K562 (cell line): ENCODE data around the gene KIF19. TPM values are rescaled to one million over a fixed set of nuclear protein-coding genes. Genes with fewer than 3 reads are reported as not detected.
A peak's percentile ranks its signal among the peaks of the same experiment; 100 is the strongest.

Source experiments
- ARID1B ChIP-seq: fragments of 450-650 bp; IDR thresholded peaks from 2 replicates; pipeline ENCODE4 v1.6.1; 2016; ENCODE audit warnings: antibody characterized with exemption, mild to moderate bottlenecking, inconsistent platforms
- ATF3 ChIP-seq, 2 experiments: fragments of 450-650 bp in 1 of 2; sonication (generic) in 1 of 2; formaldehyde crosslinking in 1 of 2; IDR thresholded peaks in 1 of 2; conservative IDR thresholded peaks in 1 of 2; 2 replicates each; pipeline versions ENCODE4 v1.6.1 to v1.8.1; 2016 to 2023; ENCODE audit warnings: mild to moderate bottlenecking in 2 of 2, moderate library complexity in 2 of 2, inconsistent platforms in 1 of 2, missing genetic modification reagents in 1 of 2
- E2F5 ChIP-seq: sonication (generic); formaldehyde crosslinking; IDR thresholded peaks from 2 replicates; pipeline ENCODE4 v1.8.0; 2022; ENCODE audit warnings: mild to moderate bottlenecking, missing genetic modification reagents
- ELK1 ChIP-seq: sonication (generic); formaldehyde crosslinking; IDR thresholded peaks from 2 replicates; pipeline ENCODE4 v1.8.1; 2022; ENCODE audit warnings: missing genetic modification reagents
- ESRRA ChIP-seq: fragments of 450-650 bp; IDR thresholded peaks from 2 replicates; pipeline ENCODE4 v1.6.1; 2014; ENCODE audit warnings: low read depth, mild to moderate bottlenecking, moderate library complexity, borderline replicate concordance
- FOXP1 ChIP-seq: sonication (generic); formaldehyde crosslinking; IDR thresholded peaks from 2 replicates; pipeline ENCODE4 v1.8.0; 2022; ENCODE audit warnings: mild to moderate bottlenecking, missing genetic modification reagents
- KDM4B ChIP-seq, 2 experiments: fragments of 450-650 bp in 1 of 2; sonication (generic) in 1 of 2; IDR thresholded peaks; 2 replicates each; pipeline ENCODE4 v1.6.1; 2016 to 2017; ENCODE audit warnings: borderline replicate concordance in 2 of 2, antibody characterized with exemption in 1 of 2, low read depth in 1 of 2, mild to moderate bottlenecking in 1 of 2
- KLF13 ChIP-seq: fragments of 450-650 bp; IDR thresholded peaks from 2 replicates; pipeline ENCODE4 v1.6.1; 2016; ENCODE audit warnings: missing genetic modification characterization, low read depth, mild to moderate bottlenecking, missing compliant biosample characterization, moderate library complexity, borderline replicate concordance
- LEF1 ChIP-seq: fragments of 450-650 bp; IDR thresholded peaks from 2 replicates; pipeline ENCODE4 v1.6.1; 2016; ENCODE audit warnings: mild to moderate bottlenecking
- MED1 ChIP-seq: sonication (generic); formaldehyde crosslinking; IDR thresholded peaks from 2 replicates; pipeline ENCODE4 v1.8.1; 2023; ENCODE audit warnings: missing genetic modification reagents, borderline replicate concordance
- NCOA1 ChIP-seq: fragments of 450-650 bp; IDR thresholded peaks from 2 replicates; pipeline ENCODE4 v1.6.1; 2016; ENCODE audit warnings: low read depth
- NCOA4 ChIP-seq: fragments of 450-650 bp; IDR thresholded peaks from 2 replicates; pipeline ENCODE4 v1.6.1; 2018; ENCODE audit warnings: mild to moderate bottlenecking; ENCODE audit not compliant: partially characterized antibody
- SETDB1 ChIP-seq: IDR thresholded peaks from one replicate; pipeline ENCODE4 v1.6.1; 2012; ENCODE audit warnings: low read length, control low read depth, inconsistent platforms
- SIRT6 ChIP-seq: IDR thresholded peaks from one replicate; pipeline ENCODE4 v1.6.1; 2012; ENCODE audit warnings: low read depth, mild to moderate bottlenecking, control low read depth, inconsistent platforms, low read length, moderate library complexity
- TAF1 ChIP-seq: IDR thresholded peaks from 2 replicates; pipeline ENCODE4 v1.6.1; 2011; ENCODE audit warnings: mild to moderate bottlenecking, low read length, moderate library complexity; ENCODE audit not compliant: insufficient read depth, control insufficient read depth, severe bottlenecking; ENCODE audit errors: extremely low read depth
- THRB ChIP-seq: fragments of 450-650 bp; formaldehyde crosslinking; conservative IDR thresholded peaks from 2 replicates; pipeline ENCODE4 v1.4.0; 2022; ENCODE audit warnings: mild to moderate bottlenecking, missing genetic modification characterization
- ZBTB17 ChIP-seq: fragments of 450-650 bp; formaldehyde crosslinking; IDR thresholded peaks from 2 replicates; pipeline ENCODE4 v1.4.0; 2020; ENCODE audit warnings: mild to moderate bottlenecking
- ZNF175 ChIP-seq: fragments of 200-800 bp; sonication (Bioruptor generic); IDR thresholded peaks from 2 replicates; pipeline ENCODE4 v1.6.1; 2016; ENCODE audit warnings: low read depth, mild to moderate bottlenecking, missing genetic modification characterization, missing compliant biosample characterization
- ZNF395 ChIP-seq: fragments of 200-800 bp; sonication (Bioruptor generic); IDR thresholded peaks from 2 replicates; pipeline ENCODE4 v1.6.1; 2017; ENCODE audit warnings: missing genetic modification characterization, missing compliant biosample characterization
- polyA plus RNA-seq, 8 experiments: library from polyadenylated mRNA; depleted of rRNA in 4 of 8; stranded (reverse) in 5 of 8; unstranded in 3 of 8; fragments of >200 nt; fragmentation: Nextera tagmentation in 2 of 8; fragmentation: Illumina TruSeq in 1 of 8; extraction: Ambion mirVana in 2 of 8; extraction: Trizol in 1 of 8; gene quantifications; 2 replicates each; pipeline versions ENCODE4 v1.2.1 to v1.2.3, GENCODE V29; 2011 to 2014; ENCODE audit warnings: inconsistent platforms in 1 of 8, missing spikeins in 1 of 8
- total RNA-seq, 7 experiments: library from RNA; depleted of rRNA in 6 of 7; stranded (reverse); fragments of >200 nt in 6 of 7; fragmentation: Illumina TruSeq in 2 of 7; extraction: Trizol in 2 of 7; gene quantifications; 2 replicates each; pipeline versions ENCODE4 v1.2.1 to v1.2.3, GENCODE V29; 2011 to 2021; ENCODE audit warnings: low replicate concordance in 1 of 7

The KIF19 gene
- total and polyA plus RNA-seq, 9 of the 15 experiments (the other 6 are each of a cell fraction or from before 2014, with no cell fraction given) = 0.10 TPM; not detected in 8

- TF ChIP-seq ESRRA (peak; percentile 20; the same call in 1 of the 2 replicates), ELK1 (no peak), E2F5 (CRISPR knock-in tag) (no peak), ZNF175 (peak; percentile 52; the same call in 1 of the 2 replicates), SIRT6 (no peak), NCOA4 (peak; percentile 33), ZNF395 (CRISPR knock-in tag) (peak; percentile 68; the same call in 1 of the 2 replicates), SETDB1 (no peak), KLF13 (tag) (no peak), NCOA1 (no peak), FOXP1 (CRISPR knock-in tag) (0 out of 2 replicates have a peak, but pooled peaks have one; percentile 29), ARID1B (peak; percentile 4), ATF3 (IDR thresholded peaks at IDR 0.05) (peak; percentile 89), ATF3 (CRISPR knock-in tag; conservative IDR thresholded peaks at IDR 0.05) (peak; percentile 26; the same call in 1 of the 2 replicates), LEF1 (peak; percentile 34), KDM4B (IDR thresholded peaks at IDR 0.05; ENCODE audit: borderline replicate concordance in 2 of 2, low read depth in 1 of 2) (no peak), MED1 (CRISPR knock-in tag) (no peak), ZBTB17 (CRISPR knock-in tag) (peak; percentile 27; the same call in 1 of the 2 replicates), THRB (CRISPR knock-in tag) (no peak), TAF1 (peak; percentile 27)
Measured at GRCh38 chr17:74295625-74296547, 30.1 kb upstream of the KIF19 start (continued).
